ENCODE data around the gene UNC93B1.

UNC93B1 gene

GRCh38 chr11:68020575-68020974 is 16.7 kb upstream of the UNC93B1 start:
- no peak for DNase-seq

- no peak for DNase-seq
Measured at GRCh38 chr11:68019486-68019885, 15.6 kb upstream of the UNC93B1 start.

DNA sequence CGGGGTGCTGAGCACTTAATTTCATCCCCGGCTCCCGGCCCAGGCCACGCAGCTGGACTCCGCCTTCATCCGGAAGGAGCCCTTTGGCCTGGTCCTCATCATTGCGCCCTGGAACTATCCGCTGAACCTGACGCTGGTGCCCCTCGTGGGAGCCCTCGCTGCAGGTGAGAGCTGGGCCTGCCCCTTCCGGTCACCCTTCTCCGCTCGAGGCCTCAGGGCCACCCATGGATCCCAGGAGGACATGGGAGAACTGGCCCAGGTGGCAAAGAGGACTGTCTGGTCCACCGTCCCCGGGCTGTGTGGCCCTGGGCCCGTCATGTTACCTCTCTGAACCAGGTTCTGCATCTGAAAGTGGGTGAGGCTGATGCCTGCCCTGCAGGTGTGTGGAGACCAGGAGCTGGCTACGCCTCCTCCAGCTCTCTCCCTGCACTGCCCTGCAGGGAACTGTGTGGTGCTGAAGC is 14.9 kb upstream of the UNC93B1 start:
- no peak for DNase-seq

GRCh38 chr11:68017980-68018729 is 14.3 kb upstream of the UNC93B1 start:
- no peak for DNase-seq

GRCh38 chr11:68016904-68017817 is 13.3 kb upstream of the UNC93B1 start:
- DNase-seq, result no peak

DNA sequence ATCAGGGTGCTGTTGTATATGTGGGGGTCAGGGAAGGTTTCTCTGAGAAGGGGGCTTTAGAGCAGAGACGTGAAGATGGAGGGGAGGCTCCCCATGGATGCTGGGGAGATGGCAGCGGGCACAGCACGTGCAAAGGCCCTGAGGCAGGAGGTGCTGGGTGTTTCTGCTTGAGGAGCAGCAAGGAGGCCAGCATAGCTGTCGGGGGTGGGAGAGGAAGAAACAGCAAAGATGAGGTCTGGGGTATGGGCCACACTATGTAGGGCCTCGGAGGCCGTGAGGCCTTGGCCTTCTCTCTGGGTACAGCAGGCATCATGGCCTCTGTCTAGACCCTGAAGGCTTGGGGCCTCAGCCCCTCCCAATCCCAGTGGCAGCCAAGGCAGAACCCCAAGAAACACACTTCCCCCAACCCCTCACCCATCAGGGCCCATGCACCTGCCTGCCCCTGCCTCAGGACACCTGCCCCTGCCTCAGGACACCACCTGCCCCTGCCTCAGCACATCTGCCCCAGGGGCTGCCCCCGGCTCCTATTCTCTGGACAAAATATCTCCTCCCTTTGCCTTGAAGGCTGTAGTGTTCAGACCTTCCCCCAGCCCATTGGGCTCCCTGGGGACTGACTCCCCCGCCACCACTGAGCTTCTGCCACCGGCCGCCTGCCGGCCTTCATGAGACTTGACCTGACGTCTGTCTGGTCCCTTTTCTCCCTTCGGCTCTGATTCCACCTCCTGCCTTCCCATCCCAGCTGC is 12.4 kb upstream of the UNC93B1 start:
- DNase-seq, result no peak

- DNase-seq, result no peak
Measured at GRCh38 chr11:68015467-68015866, 11.6 kb upstream of the UNC93B1 start.

GRCh38 chr11:68014947-68015447 is 11.1 kb upstream of the UNC93B1 start:
- no peak for DNase-seq

- DNase-seq, result no peak
Measured at GRCh38 chr11:68014157-68014946, 10.5 kb upstream of the UNC93B1 start.

DNA sequence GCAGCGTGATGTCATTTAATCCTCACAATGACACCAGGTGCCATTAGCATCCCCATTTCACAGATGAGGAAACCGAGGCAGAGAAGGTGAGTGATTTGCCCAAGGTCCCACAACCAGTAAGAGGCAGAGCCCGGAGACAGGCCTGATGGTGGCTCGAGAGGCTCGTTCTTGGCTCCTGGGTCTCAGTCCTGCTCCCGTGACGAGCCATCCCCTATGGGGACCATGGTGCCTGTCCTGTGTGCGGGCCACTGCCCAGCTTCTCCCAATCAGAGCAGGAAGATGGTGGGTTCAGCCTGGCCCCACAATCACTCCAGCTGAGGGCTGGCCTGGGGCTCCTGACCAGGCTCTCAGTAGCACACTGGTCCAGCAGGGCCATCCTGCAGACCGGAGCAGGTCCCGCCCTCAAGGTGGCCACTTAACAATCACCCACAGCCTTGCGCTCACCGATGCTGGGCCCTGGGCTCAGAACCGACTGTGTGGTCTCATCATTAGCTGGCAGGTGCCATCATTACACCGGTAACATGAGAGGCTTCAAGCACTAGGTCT is 9.8 kb upstream of the UNC93B1 start:
- no peak for DNase-seq

GRCh38 chr11:68012843-68013610 is 9.1 kb upstream of the UNC93B1 start:
- DNase-seq, result no peak

DNA sequence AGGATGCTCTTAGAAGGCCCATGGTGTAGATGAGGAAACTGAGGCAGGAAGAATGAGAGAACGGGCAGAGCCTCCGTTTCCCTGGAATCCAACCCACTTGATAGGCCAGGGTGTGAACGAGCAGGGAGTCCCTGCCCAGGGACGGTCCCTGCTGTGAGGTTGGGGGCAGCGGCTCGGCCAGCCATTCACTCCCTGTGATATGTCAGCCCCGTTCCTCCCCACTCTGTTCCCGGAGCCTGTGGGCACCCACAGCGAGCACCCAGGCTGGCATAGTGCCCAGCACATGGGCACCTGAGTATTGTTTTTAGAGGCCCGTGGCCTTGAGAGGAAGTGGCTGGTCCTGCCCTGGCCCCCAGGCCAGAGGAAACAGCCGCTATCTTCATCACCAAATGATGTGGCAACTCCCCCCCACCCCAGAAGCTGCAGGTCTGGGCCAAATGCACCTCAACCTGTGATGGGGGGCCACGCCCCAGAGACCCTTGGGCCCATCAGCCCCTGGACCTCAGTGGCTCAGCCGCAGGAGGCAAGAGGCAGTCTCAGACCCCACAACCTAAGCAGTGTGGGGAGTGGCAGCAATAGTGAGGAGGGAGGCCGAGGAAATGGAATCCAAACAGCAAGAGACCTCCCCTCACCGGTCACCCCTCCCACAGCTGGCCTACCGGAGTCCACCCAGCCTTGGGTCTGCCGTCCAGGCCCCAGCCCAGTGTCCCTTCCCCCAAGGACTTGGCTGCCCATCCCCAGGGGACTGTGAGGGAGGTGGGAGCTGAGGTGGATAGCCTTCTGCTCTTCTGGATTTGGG is 8.3 kb upstream of the UNC93B1 start:
- no peak for DNase-seq

DNA sequence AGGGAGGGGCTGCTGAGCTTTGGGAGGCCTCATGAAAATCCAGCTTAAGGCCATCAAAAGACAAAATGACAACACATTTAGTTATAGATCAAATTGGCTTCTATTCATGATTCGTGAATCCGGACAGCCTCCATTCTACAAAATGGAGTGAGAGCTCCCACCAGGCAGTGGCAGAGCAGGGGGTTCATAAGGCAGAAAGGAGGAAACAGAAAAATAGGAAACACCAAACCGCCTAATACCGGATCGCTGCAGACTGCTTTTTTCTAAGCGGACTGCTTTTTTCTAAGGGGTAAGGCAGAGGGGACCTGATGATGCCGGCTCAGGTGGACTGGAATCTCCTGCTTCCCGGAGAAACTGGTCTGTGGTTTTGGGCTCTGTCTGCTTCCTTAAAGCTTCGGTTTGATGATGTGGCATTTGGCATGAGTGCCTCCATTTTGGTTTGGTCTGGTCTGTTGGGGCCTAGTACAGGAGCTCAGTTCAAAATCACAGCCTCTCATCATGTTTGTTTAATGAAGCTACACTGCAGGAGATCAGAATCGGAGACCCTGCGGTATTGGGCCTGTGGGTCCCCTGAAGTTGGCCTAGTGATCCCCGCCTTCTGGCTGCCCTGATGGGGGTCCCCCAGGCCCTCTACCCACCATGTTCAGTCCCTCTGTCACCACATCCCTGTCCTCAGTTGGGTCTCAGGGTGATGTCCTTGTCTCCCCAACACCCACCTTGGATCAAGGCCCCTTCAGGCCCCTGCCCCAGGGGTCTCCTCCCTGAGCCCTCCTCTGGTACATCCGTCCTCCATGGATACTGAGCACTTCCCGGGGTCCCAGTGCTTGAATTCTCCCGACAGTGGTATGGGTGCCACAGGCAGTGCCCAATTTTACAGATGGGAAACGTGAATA is 7.4 kb upstream of the UNC93B1 start:
- no peak for DNase-seq

GRCh38 chr11:68010090-68011041 is 6.5 kb upstream of the UNC93B1 start, which contains the start of gene ALDH3B1:
ALDH3B1 (plus strand) TSS chr11:68010327; CDS start chr11:68015298, 4,971 bp downstream.
- no peak for DNase-seq

DNA sequence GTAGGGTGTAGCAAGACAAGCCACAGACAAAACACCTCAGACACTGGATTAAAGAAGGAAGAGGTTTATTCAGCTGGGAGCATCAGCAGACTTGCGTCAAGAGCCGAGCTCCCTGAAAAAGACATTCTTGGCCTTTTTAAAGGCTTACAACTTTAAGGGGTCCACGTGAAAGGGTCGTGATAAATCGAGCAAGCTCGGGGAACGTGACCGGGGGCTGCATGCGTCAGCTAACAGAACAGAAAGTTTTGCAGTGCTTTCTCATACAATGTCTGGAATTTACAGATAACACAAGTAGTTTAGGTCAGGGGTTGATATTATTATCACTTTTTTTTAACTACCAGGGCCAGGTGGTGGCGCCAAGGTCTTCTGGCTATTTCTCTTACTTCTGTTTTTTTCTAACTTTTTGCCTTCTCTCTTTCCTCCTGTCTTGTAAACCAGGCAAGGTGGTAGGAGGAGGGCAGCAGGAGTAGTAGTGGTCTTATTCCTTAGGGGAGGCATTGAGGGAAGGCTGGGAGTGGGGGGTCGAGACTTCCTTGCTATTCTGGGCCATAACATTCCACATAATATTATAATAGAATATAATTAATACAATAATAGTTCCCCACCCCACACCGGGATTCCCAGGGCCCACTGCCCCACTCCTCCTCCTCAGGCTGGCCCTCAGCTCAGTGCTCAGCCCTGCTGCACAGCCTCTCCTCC is 5.6 kb upstream of the UNC93B1 start:
- no peak for DNase-seq

- peak; percentile 67 for DNase-seq
Measured at GRCh38 chr11:68008381-68009337, 4.8 kb upstream of the UNC93B1 start.
